WTC11 (cell line): Measurements from ENCODE around the gene ADAM33. TPM values are rescaled to one million over a fixed set of nuclear protein-coding genes. Genes with fewer than 3 reads are reported as not detected.

Experiments
- ATAC-seq: fragments of 200-7000 bp; cut with Tn5 transposase; 2 replicates; pipeline ENCODE4 v1.10.0; 2021; ENCODE audit warnings: mild to moderate bottlenecking, moderate library complexity
- CTCF ChIA-PET: fragments of 300-600 bp; sonication (Branson Sonifier 250); formaldehyde crosslinking; loops from one replicate; lab custom pipeline; 2021; ENCODE audit warnings: antibody characterized with exemption; lab: Charles Lee
- POLR2A ChIA-PET: fragments of 350-600 bp; sonication (Branson Sonifier 250); formaldehyde crosslinking; loops from one replicate; lab custom pipeline; 2021; ENCODE audit warnings: antibody characterized with exemption; lab: Charles Lee
- DNase-seq: peaks from one replicate; pipeline ENCODE4 v3.0.0; 2021; ENCODE audit warnings: low spot score
- H3K27ac Mint-ChIP-seq: 2 replicates; pipeline ENCODE4 v1.8.0; 2021; ENCODE audit warnings: mixed read lengths
- H3K27me3 Mint-ChIP-seq: 2 replicates; pipeline ENCODE4 v1.8.0; 2021; ENCODE audit warnings: low read depth, mild to moderate bottlenecking, moderate library complexity, mixed read lengths
- H3K36me3 Mint-ChIP-seq: 2 replicates; pipeline ENCODE4 v1.8.0; 2021; ENCODE audit warnings: mixed read lengths
- H3K4me1 Mint-ChIP-seq: 2 replicates; pipeline ENCODE4 v1.8.0; 2022; ENCODE audit warnings: mixed read lengths
- H3K4me3 Mint-ChIP-seq: 2 replicates; pipeline ENCODE4 v1.8.0; 2021; ENCODE audit warnings: mild to moderate bottlenecking, moderate library complexity, mixed read lengths
- H3K9me3 Mint-ChIP-seq: 2 replicates; pipeline ENCODE4 v1.8.0; 2021; ENCODE audit warnings: mixed read lengths
- CREB1 ChIP-seq: sonication (generic); formaldehyde crosslinking; IDR thresholded peaks from 2 replicates; pipeline ENCODE4 v1.8.0; 2023; ENCODE audit warnings: mild to moderate bottlenecking, missing genetic modification reagents
- E2F4 ChIP-seq: sonication (generic); formaldehyde crosslinking; IDR thresholded peaks from 2 replicates; pipeline ENCODE4 v1.8.1; 2022; ENCODE audit warnings: low read depth, mild to moderate bottlenecking, moderate library complexity, missing genetic modification reagents, borderline replicate concordance
- ESRRA ChIP-seq: sonication (generic); formaldehyde crosslinking; IDR thresholded peaks from 2 replicates; pipeline ENCODE4 v1.8.1; 2022; ENCODE audit warnings: mild to moderate bottlenecking, missing genetic modification reagents, borderline replicate concordance
- FOXJ3 ChIP-seq: sonication (generic); formaldehyde crosslinking; IDR thresholded peaks from 2 replicates; pipeline ENCODE4 v1.9.0; 2021; ENCODE audit warnings: missing genetic modification reagents, mild to moderate bottlenecking, borderline replicate concordance
- GABPB1 ChIP-seq: sonication (generic); formaldehyde crosslinking; IDR thresholded peaks from 2 replicates; pipeline ENCODE4 v1.8.1; 2023; ENCODE audit warnings: mild to moderate bottlenecking, missing genetic modification reagents
- JAZF1 ChIP-seq: fragments of 250-450 bp; sonication (Bioruptor Pico); IDR thresholded peaks from 2 replicates; pipeline ENCODE4 v1.9.0; 2021; ENCODE audit warnings: moderate library complexity, mild to moderate bottlenecking, inconsistent platforms
- KAT7 ChIP-seq: sonication (generic); formaldehyde crosslinking; IDR thresholded peaks from 2 replicates; pipeline ENCODE4 v1.8.1; 2023; ENCODE audit warnings: missing genetic modification reagents, mild to moderate bottlenecking, borderline replicate concordance
- MXD4 ChIP-seq: fragments of 250-450 bp; sonication (Bioruptor Pico); IDR thresholded peaks from 2 replicates; pipeline ENCODE4 v1.8.0; 2021; ENCODE audit warnings: mild to moderate bottlenecking, moderate library complexity, borderline replicate concordance
- MYBL2 ChIP-seq: sonication (generic); formaldehyde crosslinking; IDR thresholded peaks from 2 replicates; pipeline ENCODE4 v1.8.1; 2023; ENCODE audit warnings: mild to moderate bottlenecking, moderate library complexity, missing genetic modification reagents
- TP53 ChIP-seq: sonication (generic); formaldehyde crosslinking; IDR thresholded peaks from 2 replicates; pipeline ENCODE4 v1.8.1; 2023; ENCODE audit warnings: mild to moderate bottlenecking, missing genetic modification reagents
- USF1 ChIP-seq: sonication (generic); formaldehyde crosslinking; IDR thresholded peaks from 2 replicates; pipeline ENCODE4 v1.8.0; 2022; ENCODE audit warnings: mild to moderate bottlenecking, missing genetic modification reagents
- ZNF219 ChIP-seq: sonication (generic); formaldehyde crosslinking; IDR thresholded peaks from 2 replicates; pipeline ENCODE4 v1.8.0; 2023; ENCODE audit warnings: missing genetic modification reagents, mild to moderate bottlenecking, borderline replicate concordance
- ZNF263 ChIP-seq: sonication (generic); formaldehyde crosslinking; IDR thresholded peaks from 2 replicates; pipeline ENCODE4 v1.8.1; 2022; ENCODE audit warnings: low read depth, mild to moderate bottlenecking, moderate library complexity, missing genetic modification reagents
- ZNF425 ChIP-seq: fragments of 250-450 bp; sonication (Bioruptor Pico); conservative IDR thresholded peaks from 2 replicates; pipeline ENCODE4 v1.9.0; 2021; ENCODE audit warnings: mild to moderate bottlenecking
- total RNA-seq: library from RNA; stranded (reverse); gene quantifications from 3 replicates; pipeline ENCODE4 v1.2.3, GENCODE V29; 2021
- TF ChIP-seq, protein P1 (sequence below): sonication (generic); formaldehyde crosslinking; IDR thresholded peaks from 2 replicates; pipeline ENCODE4 v1.8.1; 2022; ENCODE audit warnings: mild to moderate bottlenecking, missing genetic modification reagents, moderate library complexity, borderline replicate concordance
- TF ChIP-seq, protein P2 (sequence below): sonication (generic); formaldehyde crosslinking; IDR thresholded peaks from 2 replicates; pipeline ENCODE4 v1.8.0; 2022; ENCODE audit warnings: missing genetic modification reagents
- TF ChIP-seq, protein P3 (sequence below): sonication (generic); formaldehyde crosslinking; IDR thresholded peaks from 2 replicates; pipeline ENCODE4 v1.8.1; 2023; ENCODE audit warnings: mild to moderate bottlenecking, missing genetic modification reagents
- TF ChIP-seq, protein P4 (sequence below): sonication (generic); formaldehyde crosslinking; IDR thresholded peaks from 2 replicates; pipeline ENCODE4 v1.8.1; 2023; ENCODE audit warnings: mild to moderate bottlenecking, missing genetic modification reagents, moderate library complexity
- TF ChIP-seq, protein P5 (sequence below): sonication (generic); formaldehyde crosslinking; IDR thresholded peaks from 2 replicates; pipeline ENCODE4 v1.8.1; 2022; ENCODE audit warnings: missing genetic modification reagents, borderline replicate concordance

The ADAM33 gene
- total RNA-seq, 1 experiment from 2014 or later, result 5.3 TPM

DNA sequence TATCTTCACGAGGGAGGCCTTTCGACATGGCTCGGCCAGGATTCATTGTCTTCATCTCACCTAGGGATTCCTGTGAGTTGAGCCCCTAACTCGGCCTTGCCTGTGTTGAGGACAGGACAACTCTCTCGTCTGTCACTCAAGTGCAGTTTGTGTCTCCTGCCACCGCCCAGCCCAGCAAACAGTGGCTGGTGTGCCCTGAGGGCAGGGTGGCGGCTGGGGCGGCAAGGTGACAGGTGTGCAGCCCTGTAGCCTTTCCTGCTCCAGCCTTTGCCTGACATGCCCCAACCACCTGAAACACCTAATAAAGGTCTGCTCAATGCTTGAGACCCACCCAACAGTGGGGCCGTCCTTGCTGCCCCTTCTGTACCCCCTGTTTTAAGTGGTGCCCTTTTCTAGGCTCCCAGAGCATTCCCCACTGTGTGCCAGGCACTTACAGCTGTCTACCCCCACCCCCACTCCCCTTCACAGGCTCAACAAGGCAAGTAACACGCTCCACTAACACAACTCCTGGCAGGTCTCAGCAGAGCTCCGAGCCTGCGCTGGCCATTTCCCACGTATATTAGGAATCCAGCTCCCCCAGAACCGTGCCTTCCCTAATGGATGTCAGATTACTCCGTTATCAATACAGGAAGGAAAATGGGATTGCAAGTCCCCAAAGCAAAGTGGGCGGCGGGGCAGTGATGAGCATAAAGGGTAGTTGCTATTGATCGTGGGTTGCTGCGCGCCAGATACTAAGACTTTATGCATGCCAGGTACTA is 36.3 kb downstream of the ADAM33 start (continued):
- TF ChIP-seq ZNF425 (CRISPR knock-in tag) (no peak), ZNF219 (CRISPR knock-in tag) (no peak), CREB1 (no peak), JAZF1 (no peak), GABPB1 (CRISPR knock-in tag) (no peak), ESRRA (CRISPR knock-in tag) (no peak)
- TF ChIP-seq, protein P1, sequence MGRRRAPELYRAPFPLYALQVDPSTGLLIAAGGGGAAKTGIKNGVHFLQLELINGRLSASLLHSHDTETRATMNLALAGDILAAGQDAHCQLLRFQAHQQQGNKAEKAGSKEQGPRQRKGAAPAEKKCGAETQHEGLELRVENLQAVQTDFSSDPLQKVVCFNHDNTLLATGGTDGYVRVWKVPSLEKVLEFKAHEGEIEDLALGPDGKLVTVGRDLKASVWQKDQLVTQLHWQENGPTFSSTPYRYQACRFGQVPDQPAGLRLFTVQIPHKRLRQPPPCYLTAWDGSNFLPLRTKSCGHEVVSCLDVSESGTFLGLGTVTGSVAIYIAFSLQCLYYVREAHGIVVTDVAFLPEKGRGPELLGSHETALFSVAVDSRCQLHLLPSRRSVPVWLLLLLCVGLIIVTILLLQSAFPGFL (CRISPR knock-in tag), result no peak

- Mint-ChIP-seq H3K27ac (no peak overlapping the region), H3K4me3 (no peak overlapping the region), H3K27me3 (no peaks in the 10 kb centered on the region), H3K9me3 (peaks cover 9% of the 10 kb centered on the region), H3K4me1 (no peaks in the 10 kb centered on the region), H3K36me3 (no peaks in the 10 kb centered on the region; the same call in 1 of the 2 replicates)
- CTCF ChIA-PET, result no interaction called here
- DNase-seq, result no peak
- ATAC-seq, result no peak
- POLR2A ChIA-PET, result no interaction called here
- TF ChIP-seq MYBL2 (CRISPR knock-in tag) (no peak), KAT7 (no peak), USF1 (CRISPR knock-in tag) (no peak), ZNF263 (no peak), TP53 (CRISPR knock-in tag) (no peak), FOXJ3 (CRISPR knock-in tag) (no peak), MXD4 (CRISPR knock-in tag) (no peak), E2F4 (CRISPR knock-in tag) (no peak)
- TF ChIP-seq, protein P2, sequence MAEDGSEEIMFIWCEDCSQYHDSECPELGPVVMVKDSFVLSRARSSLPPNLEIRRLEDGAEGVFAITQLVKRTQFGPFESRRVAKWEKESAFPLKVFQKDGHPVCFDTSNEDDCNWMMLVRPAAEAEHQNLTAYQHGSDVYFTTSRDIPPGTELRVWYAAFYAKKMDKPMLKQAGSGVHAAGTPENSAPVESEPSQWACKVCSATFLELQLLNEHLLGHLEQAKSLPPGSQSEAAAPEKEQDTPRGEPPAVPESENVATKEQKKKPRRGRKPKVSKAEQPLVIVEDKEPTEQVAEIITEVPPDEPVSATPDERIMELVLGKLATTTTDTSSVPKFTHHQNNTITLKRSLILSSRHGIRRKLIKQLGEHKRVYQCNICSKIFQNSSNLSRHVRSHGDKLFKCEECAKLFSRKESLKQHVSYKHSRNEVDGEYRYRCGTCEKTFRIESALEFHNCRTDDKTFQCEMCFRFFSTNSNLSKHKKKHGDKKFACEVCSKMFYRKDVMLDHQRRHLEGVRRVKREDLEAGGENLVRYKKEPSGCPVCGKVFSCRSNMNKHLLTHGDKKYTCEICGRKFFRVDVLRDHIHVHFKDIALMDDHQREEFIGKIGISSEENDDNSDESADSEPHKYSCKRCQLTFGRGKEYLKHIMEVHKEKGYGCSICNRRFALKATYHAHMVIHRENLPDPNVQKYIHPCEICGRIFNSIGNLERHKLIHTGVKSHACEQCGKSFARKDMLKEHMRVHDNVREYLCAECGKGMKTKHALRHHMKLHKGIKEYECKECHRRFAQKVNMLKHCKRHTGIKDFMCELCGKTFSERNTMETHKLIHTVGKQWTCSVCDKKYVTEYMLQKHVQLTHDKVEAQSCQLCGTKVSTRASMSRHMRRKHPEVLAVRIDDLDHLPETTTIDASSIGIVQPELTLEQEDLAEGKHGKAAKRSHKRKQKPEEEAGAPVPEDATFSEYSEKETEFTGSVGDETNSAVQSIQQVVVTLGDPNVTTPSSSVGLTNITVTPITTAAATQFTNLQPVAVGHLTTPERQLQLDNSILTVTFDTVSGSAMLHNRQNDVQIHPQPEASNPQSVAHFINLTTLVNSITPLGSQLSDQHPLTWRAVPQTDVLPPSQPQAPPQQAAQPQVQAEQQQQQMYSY (CRISPR knock-in tag), result no peak
- TF ChIP-seq, protein P1 (CRISPR knock-in tag), result no peak
- TF ChIP-seq, protein P3, sequence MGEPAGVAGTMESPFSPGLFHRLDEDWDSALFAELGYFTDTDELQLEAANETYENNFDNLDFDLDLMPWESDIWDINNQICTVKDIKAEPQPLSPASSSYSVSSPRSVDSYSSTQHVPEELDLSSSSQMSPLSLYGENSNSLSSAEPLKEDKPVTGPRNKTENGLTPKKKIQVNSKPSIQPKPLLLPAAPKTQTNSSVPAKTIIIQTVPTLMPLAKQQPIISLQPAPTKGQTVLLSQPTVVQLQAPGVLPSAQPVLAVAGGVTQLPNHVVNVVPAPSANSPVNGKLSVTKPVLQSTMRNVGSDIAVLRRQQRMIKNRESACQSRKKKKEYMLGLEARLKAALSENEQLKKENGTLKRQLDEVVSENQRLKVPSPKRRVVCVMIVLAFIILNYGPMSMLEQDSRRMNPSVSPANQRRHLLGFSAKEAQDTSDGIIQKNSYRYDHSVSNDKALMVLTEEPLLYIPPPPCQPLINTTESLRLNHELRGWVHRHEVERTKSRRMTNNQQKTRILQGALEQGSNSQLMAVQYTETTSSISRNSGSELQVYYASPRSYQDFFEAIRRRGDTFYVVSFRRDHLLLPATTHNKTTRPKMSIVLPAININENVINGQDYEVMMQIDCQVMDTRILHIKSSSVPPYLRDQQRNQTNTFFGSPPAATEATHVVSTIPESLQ (CRISPR knock-in tag), result no peak
- TF ChIP-seq, protein P4, sequence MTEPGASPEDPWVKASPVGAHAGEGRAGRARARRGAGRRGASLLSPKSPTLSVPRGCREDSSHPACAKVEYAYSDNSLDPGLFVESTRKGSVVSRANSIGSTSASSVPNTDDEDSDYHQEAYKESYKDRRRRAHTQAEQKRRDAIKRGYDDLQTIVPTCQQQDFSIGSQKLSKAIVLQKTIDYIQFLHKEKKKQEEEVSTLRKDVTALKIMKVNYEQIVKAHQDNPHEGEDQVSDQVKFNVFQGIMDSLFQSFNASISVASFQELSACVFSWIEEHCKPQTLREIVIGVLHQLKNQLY (CRISPR knock-in tag), result no peak
- TF ChIP-seq, protein P5, sequence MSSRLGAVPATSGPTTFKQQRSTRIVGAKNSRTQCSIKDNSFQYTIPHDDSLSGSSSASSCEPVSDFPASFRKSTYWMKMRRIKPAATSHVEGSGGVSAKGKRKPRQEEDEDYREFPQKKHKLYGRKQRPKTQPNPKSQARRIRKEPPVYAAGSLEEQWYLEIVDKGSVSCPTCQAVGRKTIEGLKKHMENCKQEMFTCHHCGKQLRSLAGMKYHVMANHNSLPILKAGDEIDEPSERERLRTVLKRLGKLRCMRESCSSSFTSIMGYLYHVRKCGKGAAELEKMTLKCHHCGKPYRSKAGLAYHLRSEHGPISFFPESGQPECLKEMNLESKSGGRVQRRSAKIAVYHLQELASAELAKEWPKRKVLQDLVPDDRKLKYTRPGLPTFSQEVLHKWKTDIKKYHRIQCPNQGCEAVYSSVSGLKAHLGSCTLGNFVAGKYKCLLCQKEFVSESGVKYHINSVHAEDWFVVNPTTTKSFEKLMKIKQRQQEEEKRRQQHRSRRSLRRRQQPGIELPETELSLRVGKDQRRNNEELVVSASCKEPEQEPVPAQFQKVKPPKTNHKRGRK (CRISPR knock-in tag), result no peak
Measured at GRCh38 chr20:3640259-3640658, 41.6 kb downstream of the ADAM33 start.
